ENCODE measurements around the gene HAVCR2.

DNA sequence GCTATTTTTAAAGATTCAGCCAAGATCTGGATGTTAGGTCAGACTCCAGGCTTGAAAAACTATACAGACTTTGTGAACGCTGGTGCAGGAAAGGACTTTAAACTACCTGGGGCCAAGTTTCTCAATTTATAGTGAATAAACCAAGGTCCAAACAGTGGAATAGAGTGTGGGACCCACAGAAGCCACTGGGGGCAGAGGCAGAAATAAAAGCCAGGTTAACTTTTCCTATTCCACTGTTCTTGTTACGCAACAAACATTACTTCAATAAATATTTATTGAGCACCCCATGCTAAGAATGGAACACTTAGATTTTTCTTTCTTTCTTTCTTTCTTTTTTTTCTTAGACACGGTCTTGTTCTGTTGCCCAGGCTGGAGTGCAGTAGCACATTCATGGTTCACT is 38.9 kb downstream of the HAVCR2 start:
- no peak for TF ChIP-seq EZH2 (optimal IDR thresholded peaks at IDR 0.05; ENCODE audit: low read depth, low read length)
- TF ChIP-seq CTCF (IDR thresholded peaks at IDR 0.05; ENCODE audit: low read length): no peak

Data from MM.1S (cell line).